ENCODE results near the gene MRPL12. TPM values are rescaled to one million over a fixed set of nuclear protein-coding genes. Genes with fewer than 3 reads are reported as not detected.

Gene MRPL12
- total RNA-seq, 2 donors from 2014 or later, result 53.4 to 63.5 TPM

- H3K27ac ChIP-seq, result peak overlapping the region; percentile 87 to 91
- peak overlapping the region; percentile 98 to 99 for H3K4me3 ChIP-seq
- H3K4me1 ChIP-seq (replicated peaks), result peaks cover 11% of the 10 kb centered on the region
- no peaks in the 10 kb centered on the region for H3K27me3 ChIP-seq (replicated peaks; ENCODE audit: insufficient read depth)
- H3K9me3 ChIP-seq, result no peaks in the 10 kb centered on the region
- peaks cover 0 to 2% of the 10 kb centered on the region in 2 donors for H3K36me3 ChIP-seq
- intact Hi-C loops (cut with DNase I), result no loop called here
- WGBS, result 53% methylated on average over 26 of the region's 30 CpGs
- TF ChIP-seq, protein P1, sequence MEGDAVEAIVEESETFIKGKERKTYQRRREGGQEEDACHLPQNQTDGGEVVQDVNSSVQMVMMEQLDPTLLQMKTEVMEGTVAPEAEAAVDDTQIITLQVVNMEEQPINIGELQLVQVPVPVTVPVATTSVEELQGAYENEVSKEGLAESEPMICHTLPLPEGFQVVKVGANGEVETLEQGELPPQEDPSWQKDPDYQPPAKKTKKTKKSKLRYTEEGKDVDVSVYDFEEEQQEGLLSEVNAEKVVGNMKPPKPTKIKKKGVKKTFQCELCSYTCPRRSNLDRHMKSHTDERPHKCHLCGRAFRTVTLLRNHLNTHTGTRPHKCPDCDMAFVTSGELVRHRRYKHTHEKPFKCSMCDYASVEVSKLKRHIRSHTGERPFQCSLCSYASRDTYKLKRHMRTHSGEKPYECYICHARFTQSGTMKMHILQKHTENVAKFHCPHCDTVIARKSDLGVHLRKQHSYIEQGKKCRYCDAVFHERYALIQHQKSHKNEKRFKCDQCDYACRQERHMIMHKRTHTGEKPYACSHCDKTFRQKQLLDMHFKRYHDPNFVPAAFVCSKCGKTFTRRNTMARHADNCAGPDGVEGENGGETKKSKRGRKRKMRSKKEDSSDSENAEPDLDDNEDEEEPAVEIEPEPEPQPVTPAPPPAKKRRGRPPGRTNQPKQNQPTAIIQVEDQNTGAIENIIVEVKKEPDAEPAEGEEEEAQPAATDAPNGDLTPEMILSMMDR (IDR thresholded peaks at IDR 0.05), result no peak
- TF ChIP-seq POLR2A (IDR thresholded peaks at IDR 0.05), result no peak
- DNase-seq (ENCODE audit: low spot score), result no peak
Observed at GRCh38 chr17:81665205-81666091, 37.7 kb upstream of the MRPL12 start.

GRCh38 chr17:81666092-81666341 lies 37.1 kb upstream of the MRPL12 start:
- no peaks in the 10 kb centered on the region for H3K27me3 ChIP-seq (replicated peaks; ENCODE audit: insufficient read depth)
- H3K4me3 ChIP-seq, result peak overlapping the region; percentile 98 to 99
- 2% methylated on average over 16 of the region's 16 CpGs for WGBS
- H3K36me3 ChIP-seq, result peaks cover 0 to 4% of the 10 kb centered on the region in 2 donors
- H3K9me3 ChIP-seq, result no peaks in the 10 kb centered on the region
- intact Hi-C loops (cut with DNase I), result no loop called here
- H3K4me1 ChIP-seq (replicated peaks), result peaks cover 11% of the 10 kb centered on the region
- DNase-seq (ENCODE audit: low spot score), result no peak
- H3K27ac ChIP-seq, result peak overlapping the region; percentile 87 to 91
- TF ChIP-seq, protein P1 (IDR thresholded peaks at IDR 0.05), result no peak
- TF ChIP-seq POLR2AphosphoS5 (IDR thresholded peaks at IDR 0.05) (no peak), POLR2A (IDR thresholded peaks at IDR 0.05) (no peak)

DNA sequence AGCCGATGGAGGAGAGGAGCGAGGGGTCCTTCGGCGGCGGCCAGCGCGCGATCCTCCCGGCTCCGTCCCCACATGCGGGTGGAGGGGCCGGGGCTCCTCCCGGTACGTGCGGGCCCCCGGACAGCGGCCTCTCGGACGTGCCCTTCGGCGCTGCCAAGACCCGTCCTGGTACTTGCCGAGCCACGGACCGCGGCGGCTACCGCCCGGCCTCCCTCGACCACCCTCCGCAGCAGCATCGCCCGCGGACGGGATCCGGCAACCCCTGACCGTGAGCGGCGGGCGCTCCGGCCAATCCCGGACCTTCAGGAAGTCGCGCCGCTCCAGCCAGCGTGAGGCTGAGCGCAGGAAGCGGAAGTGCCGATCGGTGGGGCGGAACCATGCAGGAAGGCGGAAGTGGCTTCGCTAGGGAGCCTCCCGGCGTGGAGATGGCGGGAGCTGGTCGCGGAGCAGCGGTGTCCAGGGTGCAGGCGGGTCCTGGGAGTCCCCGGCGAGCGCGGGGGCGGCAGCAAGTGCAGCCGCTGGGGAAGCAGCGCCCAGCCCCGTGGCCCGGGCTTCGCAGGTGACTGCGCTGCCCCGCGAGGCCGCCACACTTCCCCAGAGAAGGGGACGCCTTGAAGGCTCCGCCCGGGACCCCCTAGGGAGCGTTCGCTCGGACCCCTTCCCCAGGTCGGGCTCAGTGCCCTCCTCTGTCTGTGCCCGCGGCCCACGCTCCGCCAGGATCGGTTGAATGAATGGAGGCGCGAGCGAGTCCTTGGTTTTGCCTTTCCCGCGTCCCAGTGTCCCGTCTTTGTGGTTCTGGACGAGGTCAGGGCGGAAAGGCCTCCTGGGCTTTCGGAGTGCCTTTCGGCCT lies 36.6 kb upstream of the MRPL12 start, which contains the start of the genes CCDC137 and OXLD1:
Gene CCDC137 (plus strand): TSS at position 396 of the 850 bp plus-strand sequence. CDS start 30 bp downstream, at position 426.
Gene OXLD1 (minus strand): TSS at position 264 of the 850 bp plus-strand sequence. CDS start 28 bp downstream, at position 236.
- peaks cover 0 to 4% of the 10 kb centered on the region in 2 donors for H3K36me3 ChIP-seq
- peak; percentile 96 for DNase-seq (ENCODE audit: low spot score)
- no peaks in the 10 kb centered on the region for H3K27me3 ChIP-seq (replicated peaks; ENCODE audit: insufficient read depth)
- intact Hi-C loops (cut with DNase I), result no loop called here
- under 1% methylated on average over 88 of the region's 96 CpGs for WGBS
- no peaks in the 10 kb centered on the region for H3K9me3 ChIP-seq
- peak; percentile 100 for TF ChIP-seq POLR2AphosphoS5 (IDR thresholded peaks at IDR 0.05)
- TF ChIP-seq POLR2A (IDR thresholded peaks at IDR 0.05), result peak; percentile 79
- TF ChIP-seq, protein P1 (IDR thresholded peaks at IDR 0.05), result peak in 1 of 4 experiments; percentile 8
- H3K4me1 ChIP-seq (replicated peaks), result peaks cover 11% of the 10 kb centered on the region
- H3K27ac ChIP-seq, result peak within 1 kb of the TSS; percentile 87 to 91
- H3K4me3 ChIP-seq, result peak within 1 kb of the TSS; percentile 98 to 99

DNA sequence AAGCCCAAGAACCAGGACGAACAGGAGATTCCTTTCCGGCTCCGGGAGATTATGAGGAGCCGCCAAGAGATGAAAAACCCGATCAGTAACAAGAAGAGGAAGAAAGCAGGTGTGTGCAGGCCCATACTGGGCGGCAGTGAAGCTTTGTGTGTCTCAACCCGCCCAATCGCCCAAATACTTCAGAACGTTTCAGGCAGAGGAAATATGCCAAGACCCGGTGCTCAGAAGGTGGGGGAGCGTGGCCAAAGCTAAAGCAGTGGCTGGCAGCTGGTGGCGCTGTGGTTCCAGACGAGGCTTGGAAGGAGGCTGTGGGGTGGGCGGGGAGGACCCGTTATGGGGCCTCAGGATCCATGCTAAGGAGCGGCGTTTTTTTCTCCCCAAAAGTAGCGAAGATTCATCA lies 35.4 kb upstream of the MRPL12 start:
- intact Hi-C loops (cut with DNase I), result no loop called here
- TF ChIP-seq, protein P1 (IDR thresholded peaks at IDR 0.05), result peak in 2 of 4 experiments; percentile 37 to 45
- TF ChIP-seq POLR2A (IDR thresholded peaks at IDR 0.05) (no peak), POLR2AphosphoS5 (IDR thresholded peaks at IDR 0.05) (peak; percentile 52)
- WGBS, result 55% methylated on average over 18 of the region's 18 CpGs
- Histone ChIP-seq H3K4me1 (replicated peaks) (peaks cover 11% of the 10 kb centered on the region), H3K27ac (peak overlapping the region; percentile 58 to 91), H3K27me3 (replicated peaks; ENCODE audit: insufficient read depth) (no peaks in the 10 kb centered on the region), H3K4me3 (peak overlapping the region in 1 of 2 donors; percentile 99), H3K9me3 (no peaks in the 10 kb centered on the region), H3K36me3 (peaks cover 0 to 16% of the 10 kb centered on the region in 2 donors)
- peak; percentile 72 for DNase-seq (ENCODE audit: low spot score)
